ENCODE measurements around the gene NRN1L. TPM values are rescaled to one million over a fixed set of nuclear protein-coding genes. Genes with fewer than 3 reads are reported as not detected.

NRN1L gene
- total RNA-seq, 1 experiment from 2014 or later, result 1.4 TPM

DNA sequence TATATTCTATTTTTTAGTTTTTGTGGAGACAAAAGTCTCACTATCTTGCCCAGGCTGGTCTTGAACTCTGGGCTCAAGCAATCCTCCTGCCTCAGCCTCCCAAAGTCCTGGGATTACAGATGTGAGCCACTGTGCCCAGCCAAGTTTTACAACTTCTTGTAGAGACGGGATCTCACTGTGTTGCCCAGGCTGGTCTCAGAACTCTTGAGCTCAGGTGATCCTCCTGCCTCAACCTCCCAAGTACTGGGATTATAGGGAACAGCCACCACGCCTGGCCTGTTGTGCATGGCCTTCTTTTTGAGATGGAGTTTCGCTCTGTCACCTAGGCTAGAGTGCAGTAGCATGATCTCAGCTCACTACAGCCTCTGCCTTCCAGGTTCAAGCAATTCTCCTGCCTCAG is 31.0 kb upstream of the NRN1L start:
- TF ChIP-seq, protein P1, sequence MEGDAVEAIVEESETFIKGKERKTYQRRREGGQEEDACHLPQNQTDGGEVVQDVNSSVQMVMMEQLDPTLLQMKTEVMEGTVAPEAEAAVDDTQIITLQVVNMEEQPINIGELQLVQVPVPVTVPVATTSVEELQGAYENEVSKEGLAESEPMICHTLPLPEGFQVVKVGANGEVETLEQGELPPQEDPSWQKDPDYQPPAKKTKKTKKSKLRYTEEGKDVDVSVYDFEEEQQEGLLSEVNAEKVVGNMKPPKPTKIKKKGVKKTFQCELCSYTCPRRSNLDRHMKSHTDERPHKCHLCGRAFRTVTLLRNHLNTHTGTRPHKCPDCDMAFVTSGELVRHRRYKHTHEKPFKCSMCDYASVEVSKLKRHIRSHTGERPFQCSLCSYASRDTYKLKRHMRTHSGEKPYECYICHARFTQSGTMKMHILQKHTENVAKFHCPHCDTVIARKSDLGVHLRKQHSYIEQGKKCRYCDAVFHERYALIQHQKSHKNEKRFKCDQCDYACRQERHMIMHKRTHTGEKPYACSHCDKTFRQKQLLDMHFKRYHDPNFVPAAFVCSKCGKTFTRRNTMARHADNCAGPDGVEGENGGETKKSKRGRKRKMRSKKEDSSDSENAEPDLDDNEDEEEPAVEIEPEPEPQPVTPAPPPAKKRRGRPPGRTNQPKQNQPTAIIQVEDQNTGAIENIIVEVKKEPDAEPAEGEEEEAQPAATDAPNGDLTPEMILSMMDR (IDR thresholded peaks at IDR 0.05 in 2 of 3, conservative IDR thresholded peaks at IDR 0.05 in 1 of 3; ENCODE audit: borderline replicate concordance in 1 of 3, insufficient read depth in 1 of 3, low read depth in 2 of 3, low read length in 2 of 3), result no peak
- TF ChIP-seq EGR1 (IDR thresholded peaks at IDR 0.05; ENCODE audit: low read depth) (no peak), CEBPB (IDR thresholded peaks at IDR 0.05; ENCODE audit: low read depth) (no peak), FOSL1 (IDR thresholded peaks at IDR 0.05; ENCODE audit: low read depth) (no peak), EZH2 (IDR thresholded peaks at IDR 0.05) (no peak), CBX3 (IDR thresholded peaks at IDR 0.05; ENCODE audit: low read depth) (no peak), SRF (IDR thresholded peaks at IDR 0.05; ENCODE audit: low read depth) (no peak), JUND (IDR thresholded peaks at IDR 0.05) (no peak), ELF1 (IDR thresholded peaks at IDR 0.05; ENCODE audit: borderline replicate concordance, low read depth) (no peak), ZFX (IDR thresholded peaks at IDR 0.05) (no peak), SP1 (IDR thresholded peaks at IDR 0.05; ENCODE audit: low read depth) (no peak), POLR2A (IDR thresholded peaks at IDR 0.05; ENCODE audit: borderline replicate concordance, extremely low read depth, insufficient read depth, insufficient read length) (no peak)
- ATAC-seq (no peak), DNase-seq (ENCODE audit: low read depth, low spot score) (no peak)
- Histone ChIP-seq H3K79me2 (ENCODE audit: insufficient read depth, low read length) (peaks cover 98% of the 10 kb centered on the region), H3K4me3 (replicated peaks in 1 of 2; ENCODE audit: low read depth in 1 of 2, low read length in 2 of 2) (no peak overlapping the region), H3K4me1 (ENCODE audit: control insufficient read depth in 1 of 2, insufficient read depth in 2 of 2, low read length in 2 of 2) (peaks cover 9 to 25% of the 10 kb centered on the region in 2 experiments; a peak in 3 of 4 replicates), H3K9me3 (ENCODE audit: control insufficient read depth in 1 of 2, insufficient read depth in 1 of 2, low read depth in 1 of 2, low read length in 2 of 2) (no peaks in the 10 kb centered on the region), H4K20me1 (ENCODE audit: insufficient read depth) (peaks cover 8% of the 10 kb centered on the region; the same call in 1 of the 2 replicates), H3K4me2 (ENCODE audit: low read length) (no peak overlapping the region), H2AFZ (ENCODE audit: low read depth, low read length, poor library complexity, severe bottlenecking) (no peak overlapping the region), H3K9me2 (ENCODE audit: insufficient read depth) (no peaks in the 10 kb centered on the region), H3K27me3 (ENCODE audit: insufficient read depth, low read length) (no peaks in the 10 kb centered on the region), H3K27ac (ENCODE audit: low read depth, low read length) (no peak overlapping the region), H3K9ac (ENCODE audit: low read length) (no peak overlapping the region), H3K36me3 (ENCODE audit: control insufficient read depth in 1 of 2, insufficient read depth in 2 of 2, low read length in 2 of 2) (peaks cover 4 to 10% of the 10 kb centered on the region in 2 experiments; a peak in 2 of 4 replicates)
- CTCF ChIA-PET, result no interaction called here
- no TSS peak for BruUV-seq (replicated peaks)
- RAD21 ChIA-PET (ENCODE audit: low non-redundant PET in 1 of 2, low total read pairs in 2 of 2, uncharacterized antibody in 2 of 2, unreplicated experiment in 2 of 2), result no interaction called here
- POLR2A ChIA-PET, result no interaction called here
- intact Hi-C loops (cut with micrococcal nuclease), result no loop called here

Measured in HCT116 (cell line).